Measurements from ENCODE around the gene ZNF521.

GRCh38 chr18:25097569-25098056 lies 254.4 kb downstream of the ZNF521 start:
- TF ChIP-seq CTCF (IDR thresholded peaks at IDR 0.05) = no peak
- TF ChIP-seq ZFX (IDR thresholded peaks at IDR 0.05; ENCODE audit: borderline replicate concordance) = no peak

All from 22Rv1 (cell line).